IPS-18a (cell line): Measurements from ENCODE around the gene ADAMTS16.

Experiments used
- H3K27ac ChIP-seq: one replicate; pipeline ENCODE4 v1.5.1; 2013; ENCODE audit warnings: low read length
- H3K27me3 ChIP-seq: one replicate; pipeline ENCODE4 v1.6.1; 2013; ENCODE audit warnings: mild to moderate bottlenecking, low read length; ENCODE audit not compliant: control insufficient read depth, insufficient read depth
- H3K36me3 ChIP-seq: one replicate; pipeline ENCODE4 v1.6.1; 2013; ENCODE audit warnings: low read depth, low read length; ENCODE audit not compliant: control insufficient read depth
- H3K4me1 ChIP-seq: one replicate; pipeline ENCODE4 v1.6.1; 2013; ENCODE audit warnings: low read depth, low read length; ENCODE audit not compliant: control insufficient read depth
- H3K4me3 ChIP-seq: one replicate; pipeline ENCODE4 v1.5.1; 2013; ENCODE audit warnings: low read length
- H3K9ac ChIP-seq: one replicate; pipeline ENCODE4 v1.6.1; 2013; ENCODE audit warnings: mild to moderate bottlenecking, low read length, moderate library complexity
- H3K9me3 ChIP-seq: one replicate; pipeline ENCODE4 v1.6.1; 2013; ENCODE audit warnings: low read depth, low read length; ENCODE audit not compliant: control insufficient read depth

Gene ADAMTS16

GRCh38 chr5:5169466-5169865 is 29.3 kb downstream of the ADAMTS16 start:
- H3K9ac ChIP-seq, result no peak overlapping the region
- H3K27ac ChIP-seq, result no peak overlapping the region
- no peaks in the 10 kb centered on the region for H3K27me3 ChIP-seq
- no peak overlapping the region for H3K4me3 ChIP-seq
- no peaks in the 10 kb centered on the region for H3K9me3 ChIP-seq
- H3K4me1 ChIP-seq, result no peaks in the 10 kb centered on the region
- no peaks in the 10 kb centered on the region for H3K36me3 ChIP-seq

- H3K27ac ChIP-seq, result peak overlapping the region; percentile 13
- no peaks in the 10 kb centered on the region for H3K27me3 ChIP-seq
- H3K36me3 ChIP-seq, result no peaks in the 10 kb centered on the region
- no peak overlapping the region for H3K4me3 ChIP-seq
- no peaks in the 10 kb centered on the region for H3K9me3 ChIP-seq
- H3K9ac ChIP-seq, result no peak overlapping the region
- H3K4me1 ChIP-seq, result peaks cover 62% of the 10 kb centered on the region
Measured at GRCh38 chr5:5178136-5178535, 38.0 kb downstream of the ADAMTS16 start.

DNA sequence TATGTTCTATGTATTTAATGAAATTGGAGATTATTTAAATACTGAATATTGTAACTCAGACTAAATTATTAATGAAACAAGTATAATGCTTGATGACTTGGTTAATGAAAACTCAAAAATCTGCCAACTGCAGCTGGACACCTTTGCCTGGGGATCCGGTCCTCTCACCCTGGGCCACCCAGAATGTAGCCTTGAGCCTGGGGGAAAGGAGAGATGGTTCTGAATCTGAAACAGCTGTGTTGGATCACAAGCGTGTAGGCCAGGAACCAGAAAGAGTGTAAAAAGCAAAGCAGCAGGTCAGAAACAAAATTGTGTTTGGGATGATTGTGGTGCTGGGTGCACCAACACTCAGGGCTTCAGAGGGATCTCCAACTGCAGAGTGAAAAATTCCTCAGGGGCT is 38.5 kb downstream of the ADAMTS16 start:
- Histone ChIP-seq H3K27ac (no peak overlapping the region), H3K9me3 (no peaks in the 10 kb centered on the region), H3K36me3 (no peaks in the 10 kb centered on the region), H3K4me3 (peak overlapping the region; percentile 41), H3K27me3 (no peaks in the 10 kb centered on the region), H3K4me1 (peaks cover 67% of the 10 kb centered on the region), H3K9ac (no peak overlapping the region)

- Histone ChIP-seq H3K27me3 (no peaks in the 10 kb centered on the region), H3K27ac (no peak overlapping the region), H3K9me3 (no peaks in the 10 kb centered on the region), H3K4me1 (peaks cover 71% of the 10 kb centered on the region), H3K36me3 (no peaks in the 10 kb centered on the region), H3K9ac (no peak overlapping the region), H3K4me3 (peak overlapping the region; percentile 41)
Measured at GRCh38 chr5:5179079-5179478, 38.9 kb downstream of the ADAMTS16 start.

DNA sequence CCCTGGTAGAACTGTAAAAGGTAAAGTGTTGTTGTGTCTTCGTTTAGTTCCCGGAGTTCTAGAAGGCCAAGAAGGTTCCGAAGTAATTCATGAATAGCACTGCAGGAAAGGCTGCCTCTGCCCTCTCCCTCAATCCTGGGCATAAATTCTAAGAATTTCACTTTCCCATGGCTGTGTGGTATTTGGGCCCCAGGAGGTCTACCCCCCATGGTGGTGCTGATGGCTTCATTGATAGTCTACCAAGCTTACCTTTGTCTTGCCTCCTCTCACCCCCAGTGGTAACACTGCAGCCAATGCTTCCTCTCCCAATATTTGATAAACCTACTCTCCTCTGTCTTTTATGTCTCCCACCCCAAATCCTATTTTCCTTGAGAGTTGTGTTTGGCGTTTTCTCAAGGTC is 39.5 kb downstream of the ADAMTS16 start:
- no peaks in the 10 kb centered on the region for H3K9me3 ChIP-seq
- H3K4me1 ChIP-seq, result peaks cover 75% of the 10 kb centered on the region
- peak overlapping the region; percentile 65 for H3K27ac ChIP-seq
- no peaks in the 10 kb centered on the region for H3K36me3 ChIP-seq
- H3K27me3 ChIP-seq, result no peaks in the 10 kb centered on the region
- peak overlapping the region; percentile 41 for H3K4me3 ChIP-seq
- no peak overlapping the region for H3K9ac ChIP-seq

GRCh38 chr5:5181650-5182324 is 41.7 kb downstream of the ADAMTS16 start:
- Histone ChIP-seq H3K9ac (no peak overlapping the region), H3K27me3 (no peaks in the 10 kb centered on the region), H3K4me3 (peak overlapping the region; percentile 4), H3K9me3 (no peaks in the 10 kb centered on the region), H3K36me3 (no peaks in the 10 kb centered on the region), H3K4me1 (peaks cover 81% of the 10 kb centered on the region), H3K27ac (peak overlapping the region; percentile 3)

DNA sequence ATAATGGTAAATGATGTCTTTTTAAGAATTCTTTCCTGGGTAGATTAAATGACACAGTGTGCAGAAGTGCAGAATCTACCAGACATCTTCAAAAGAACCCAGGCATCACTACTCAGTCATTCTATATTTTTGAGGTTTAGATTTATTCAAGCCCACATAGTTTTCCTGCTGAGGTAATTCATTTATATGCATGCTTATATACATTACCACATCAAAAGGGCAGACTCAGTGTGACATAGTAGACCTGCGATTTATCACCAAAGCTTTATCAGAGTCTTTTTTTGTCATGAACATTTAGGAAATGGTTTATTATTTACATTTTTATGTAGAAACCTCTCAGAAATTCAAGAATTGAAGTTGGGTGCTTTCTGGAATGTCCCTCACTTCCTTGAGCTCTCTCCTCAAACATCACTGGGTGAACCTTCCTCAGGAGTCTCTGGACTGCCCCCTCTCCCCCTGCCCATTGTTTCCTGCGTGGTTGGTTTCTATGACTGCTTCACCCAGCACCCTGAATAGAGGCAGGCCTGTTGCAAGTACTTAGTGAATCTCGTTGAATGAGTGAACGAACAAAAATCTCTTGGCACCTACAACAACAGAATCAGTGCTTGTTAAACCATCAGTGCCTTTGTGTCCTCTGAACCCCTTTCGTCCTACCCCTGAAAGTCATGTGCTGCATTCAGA is 42.5 kb downstream of the ADAMTS16 start:
- H3K9ac ChIP-seq, result peak overlapping the region; percentile 0
- peak overlapping the region; percentile 49 for H3K27ac ChIP-seq
- H3K4me3 ChIP-seq, result peak overlapping the region; percentile 4

DNA sequence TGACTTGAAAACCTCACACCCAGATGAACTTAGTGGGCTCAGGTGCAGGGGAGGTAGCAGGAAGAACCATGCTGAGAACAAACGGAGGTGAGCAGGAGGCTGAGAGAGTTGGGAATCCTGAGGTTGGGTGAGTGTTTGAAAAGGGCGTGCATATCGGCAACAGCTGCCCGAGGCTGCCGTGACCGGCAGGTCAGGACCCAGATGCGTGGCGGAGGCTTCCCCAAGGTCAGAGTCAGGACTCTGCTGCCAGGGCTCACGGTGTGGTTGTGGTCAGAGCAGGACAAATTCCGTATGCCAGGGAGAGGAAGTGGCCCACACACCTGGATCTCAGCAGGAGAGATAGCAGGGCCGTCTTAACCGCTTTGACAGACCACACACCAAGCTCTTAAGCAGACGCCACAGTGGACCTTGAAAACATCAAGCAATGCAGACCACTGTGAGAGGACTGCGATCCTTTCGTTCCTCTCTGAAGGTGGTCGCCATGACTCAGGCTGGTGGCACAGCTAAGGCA is 43.1 kb downstream of the ADAMTS16 start:
- Histone ChIP-seq H3K4me3 (peak overlapping the region; percentile 4), H3K9me3 (no peaks in the 10 kb centered on the region), H3K9ac (peak overlapping the region; percentile 0), H3K27ac (peak overlapping the region; percentile 49), H3K36me3 (no peaks in the 10 kb centered on the region), H3K4me1 (peaks cover 67% of the 10 kb centered on the region), H3K27me3 (no peaks in the 10 kb centered on the region)

More for the DNA sequence above, 42.5 kb downstream of the ADAMTS16 start:
- H3K4me1 ChIP-seq, result peaks cover 73% of the 10 kb centered on the region
- H3K36me3 ChIP-seq, result no peaks in the 10 kb centered on the region
- no peaks in the 10 kb centered on the region for H3K27me3 ChIP-seq
- no peaks in the 10 kb centered on the region for H3K9me3 ChIP-seq

GRCh38 chr5:5183933-5184332 is 43.8 kb downstream of the ADAMTS16 start:
- no peaks in the 10 kb centered on the region for H3K36me3 ChIP-seq
- no peak overlapping the region for H3K9ac ChIP-seq
- H3K4me1 ChIP-seq, result peaks cover 61% of the 10 kb centered on the region
- no peaks in the 10 kb centered on the region for H3K27me3 ChIP-seq
- no peak overlapping the region for H3K27ac ChIP-seq
- H3K4me3 ChIP-seq, result peak overlapping the region; percentile 4
- H3K9me3 ChIP-seq, result no peaks in the 10 kb centered on the region

DNA sequence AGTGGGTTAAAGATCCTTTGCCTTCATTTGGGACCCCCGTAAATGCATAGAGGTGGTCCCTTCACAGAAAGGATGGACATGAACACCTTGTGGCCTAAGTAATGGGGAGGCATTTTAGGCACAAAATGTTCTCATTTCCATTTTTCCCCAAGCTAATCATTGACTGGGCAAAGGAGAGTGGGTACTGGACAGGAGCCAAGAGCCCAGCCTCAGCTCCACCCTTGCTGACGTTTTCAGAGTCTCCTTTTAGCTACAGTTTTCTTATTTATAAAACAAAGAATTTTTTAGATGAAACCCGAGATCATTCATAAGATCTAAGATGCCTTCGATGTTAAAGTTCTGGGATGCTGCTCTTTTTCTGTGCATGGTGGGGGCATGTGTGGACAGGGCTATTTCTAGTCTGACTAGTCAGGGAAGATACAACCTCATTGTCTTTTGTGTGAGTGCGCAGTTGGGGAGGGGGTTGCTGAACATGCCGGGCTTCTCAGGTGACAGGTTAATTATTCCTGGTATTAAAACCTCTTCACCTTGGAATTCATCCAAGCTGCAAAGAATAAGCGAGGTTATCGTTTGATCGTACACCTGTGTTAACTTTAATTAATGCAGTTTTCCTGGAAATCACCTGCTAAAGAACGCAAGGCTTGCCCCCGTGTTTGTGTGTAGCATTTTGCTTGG is 48.4 kb downstream of the ADAMTS16 start:
- Histone ChIP-seq H3K27ac (no peak overlapping the region), H3K4me1 (peaks cover 15% of the 10 kb centered on the region), H3K9me3 (no peaks in the 10 kb centered on the region), H3K4me3 (no peak overlapping the region), H3K27me3 (no peaks in the 10 kb centered on the region), H3K9ac (no peak overlapping the region), H3K36me3 (no peaks in the 10 kb centered on the region)

GRCh38 chr5:5189051-5189430 is 48.9 kb downstream of the ADAMTS16 start:
- Histone ChIP-seq H3K9ac (no peak overlapping the region), H3K27me3 (no peaks in the 10 kb centered on the region), H3K27ac (no peak overlapping the region)

More at GRCh38 chr5:5189051-5189430, 48.9 kb downstream of the ADAMTS16 start:
- H3K36me3 ChIP-seq, result no peaks in the 10 kb centered on the region
- H3K4me1 ChIP-seq, result peaks cover 11% of the 10 kb centered on the region
- H3K9me3 ChIP-seq, result no peaks in the 10 kb centered on the region
- H3K4me3 ChIP-seq, result no peak overlapping the region
